Stimulated activated naive CD4-positive, alpha-beta T cell treated with Interleukin-2 at 50 U/mL for 16 hours (primary cell): ENCODE results near the gene POU5F1.

Experiments
- DNase-seq: peaks from one replicate; lab custom pipeline; 2025; lab: John Stamatoyannopoulos, UW

Gene POU5F1

GRCh38 chr6:31138982-31139381, 31.5 kb downstream of the POU5F1 start, which contains the start of gene PSORS1C2:
Gene PSORS1C2 (minus strand): TSS chr6:31139066. CDS start chr6:31139026, 40 bp downstream.
- no peak for DNase-seq

- no peak for DNase-seq
Observed at GRCh38 chr6:31135710-31136109, 34.8 kb downstream of the POU5F1 start.

GRCh38 chr6:31132806-31133205, 37.7 kb downstream of the POU5F1 start:
- no peak for DNase-seq

GRCh38 chr6:31131595-31131994, 38.9 kb downstream of the POU5F1 start:
- no peak for DNase-seq

GRCh38 chr6:31130751-31131150, 39.7 kb downstream of the POU5F1 start:
- DNase-seq = no peak

- DNase-seq = no peak
Observed at GRCh38 chr6:31129130-31129529, 41.4 kb downstream of the POU5F1 start.

GRCh38 chr6:31128093-31128676, 42.3 kb downstream of the POU5F1 start:
- peak; percentile 62 for DNase-seq

GRCh38 chr6:31126396-31127175, 43.9 kb downstream of the POU5F1 start:
- no peak for DNase-seq

GRCh38 chr6:31125586-31126363, 44.7 kb downstream of the POU5F1 start:
- DNase-seq = no peak

- no peak for DNase-seq
Observed at GRCh38 chr6:31125162-31125561, 45.3 kb downstream of the POU5F1 start.

GRCh38 chr6:31122791-31123706, 47.4 kb downstream of the POU5F1 start:
- no peak for DNase-seq

GRCh38 chr6:31121131-31121790, 49.2 kb downstream of the POU5F1 start:
- no peak for DNase-seq

- DNase-seq = no peak
Observed at GRCh38 chr6:31120151-31120915, 50.1 kb downstream of the POU5F1 start, which contains the start of gene CDSN. Gene CDSN (minus strand): TSS chr6:31120446. CDS start chr6:31120419, 27 bp downstream.

- no peak for DNase-seq
Observed at GRCh38 chr6:31118178-31118577, 52.3 kb downstream of the POU5F1 start.

GRCh38 chr6:31116661-31117385, 53.7 kb downstream of the POU5F1 start:
- no peak for DNase-seq

- no peak for DNase-seq
Observed at GRCh38 chr6:31115941-31116560, 54.4 kb downstream of the POU5F1 start.

- no peak for DNase-seq
Observed at GRCh38 chr6:31114970-31115849, 55.3 kb downstream of the POU5F1 start.

- no peak for DNase-seq
Observed at GRCh38 chr6:31114541-31114878, 56.0 kb downstream of the POU5F1 start, which contains the start of gene PSORS1C1. Gene PSORS1C1 (plus strand): TSS chr6:31114800. CDS start chr6:31129633, 14,833 bp downstream.
